Sigmoid colon (tissue), 7 donors: Measurements from ENCODE around the gene CAND1. TPM values are rescaled to one million over a fixed set of nuclear protein-coding genes. Genes with fewer than 3 reads are reported as not detected.

Experiments used
- DNase-seq: peaks from one replicate; pipeline ENCODE4 v3.0.0-alpha.2; 2019
- H3K27ac ChIP-seq, 4 donors: fragments of 200-600 bp; sonication (generic); one replicate each; pipeline ENCODE4 v1.5.1; 2016 to 2019; ENCODE audit warnings: mild to moderate bottlenecking in 1 of 4
- H3K27me3 ChIP-seq, 3 donors: fragments of 200-600 bp; sonication (generic); one replicate each; pipeline ENCODE4 v1.5.1; 2019; ENCODE audit warnings: mild to moderate bottlenecking in 1 of 3
- H3K36me3 ChIP-seq, 4 donors: fragments of 200-600 bp; sonication (generic); one replicate each; pipeline ENCODE4 v1.5.1; 2016 to 2019
- H3K4me1 ChIP-seq, 4 donors: fragments of 200-600 bp; sonication (generic); one replicate each; pipeline ENCODE4 v1.5.1; 2017 to 2019
- H3K4me3 ChIP-seq, 4 donors: fragments of 200-600 bp; sonication (generic); one replicate each; pipeline ENCODE4 v1.5.1; 2017 to 2019; ENCODE audit warnings: mild to moderate bottlenecking in 2 of 4, moderate library complexity in 1 of 4
- H3K9me3 ChIP-seq, 4 donors: fragments of 200-600 bp in 3 of 4; sonication (generic) in 3 of 4; one replicate each; pipeline versions ENCODE4 v1.5.1 to v1.6.1; 2013 to 2019
- CTCF ChIP-seq, 4 experiments: fragments of 450-650 bp in 3 of 4; fragments of 200-600 bp in 1 of 4; IDR thresholded peaks; one replicate each; pipeline ENCODE4 v1.5.1; 2016 to 2019; ENCODE audit warnings: antibody characterized with exemption in 4 of 4, mild to moderate bottlenecking in 3 of 4, moderate library complexity in 2 of 4
- EP300 ChIP-seq, 4 donors: sonication (generic); formaldehyde crosslinking; IDR thresholded peaks; one replicate each; pipeline ENCODE4 v1.6.1; 2017; ENCODE audit warnings: antibody characterized with exemption in 4 of 4
- POLR2A ChIP-seq, 2 donors: fragments of 450-650 bp; IDR thresholded peaks; one replicate each; pipeline ENCODE4 v1.6.1; 2016; ENCODE audit warnings: antibody characterized with exemption in 2 of 2, mild to moderate bottlenecking in 2 of 2, moderate library complexity in 2 of 2
- POLR2AphosphoS5 ChIP-seq, 4 donors: sonication (generic); formaldehyde crosslinking; IDR thresholded peaks; one replicate each; pipeline ENCODE4 v1.6.1; 2017; ENCODE audit warnings: antibody characterized with exemption in 4 of 4
- WGBS, 2 donors: extraction: QIAGEN DNeasy Blood & Tissue Kit; methylation state at CpG; one replicate each; pipeline ENCODE4 v1.1.7; 2013; 5-methylcytosine and 5-hydroxymethylcytosine counted together
- intact Hi-C: fragments of 100-400 bp; cut with DNase I; formaldehyde crosslinking; loops from one replicate; pipeline ENCODE4 v1.15.1; 2023
- polyA plus RNA-seq, 3 donors: library from polyadenylated mRNA; stranded (reverse); fragments of 200-250 nt; gene quantifications; one replicate each; pipeline ENCODE4 v1.2.3, GENCODE V29; 2013
- total RNA-seq, 4 donors: library from RNA; depleted of rRNA; stranded (reverse); fragments of >200 nt; gene quantifications; one replicate each; pipeline ENCODE4 v1.1.0, GENCODE V29; 2016
- donor health status: healthy with polysubstance abuse.
- donor health status: Bipolar disorder and iron deficiency.
- donor health status: healthy.

The CAND1 gene
- total and polyA plus RNA-seq, 7 donors, result 10.2 to 86.5 (median 63.0) TPM

GRCh38 chr12:67364228-67364627, 95.1 kb downstream of the CAND1 start:
- intact Hi-C loops, result no loop called here
- no peak for TF ChIP-seq POLR2AphosphoS5 (IDR thresholded peaks at IDR 0.05)
- TF ChIP-seq EP300 (IDR thresholded peaks at IDR 0.05), result no peak
- no peak for TF ChIP-seq CTCF (IDR thresholded peaks at IDR 0.05)

GRCh38 chr12:67365131-67365530, 96.0 kb downstream of the CAND1 start:
- no peaks in the 10 kb centered on the region for H3K27me3 ChIP-seq
- intact Hi-C loops, result no loop called here
- no peaks in the 10 kb centered on the region for H3K9me3 ChIP-seq
- DNase-seq, result no peak
- no peak overlapping the region for H3K27ac ChIP-seq
- no peaks in the 10 kb centered on the region for H3K36me3 ChIP-seq
- no peak overlapping the region for H3K4me3 ChIP-seq
- H3K4me1 ChIP-seq, result no peaks in the 10 kb centered on the region
- TF ChIP-seq POLR2A (IDR thresholded peaks at IDR 0.05) (no peak), POLR2AphosphoS5 (IDR thresholded peaks at IDR 0.05) (no peak), EP300 (IDR thresholded peaks at IDR 0.05) (no peak), CTCF (IDR thresholded peaks at IDR 0.05) (no peak)

More at GRCh38 chr12:67364228-67364627, 95.1 kb downstream of the CAND1 start:
- no peaks in the 10 kb centered on the region for H3K36me3 ChIP-seq
- no peak overlapping the region for H3K4me3 ChIP-seq
- H3K9me3 ChIP-seq, result no peaks in the 10 kb centered on the region
- H3K27me3 ChIP-seq, result no peaks in the 10 kb centered on the region
- no peak for DNase-seq
- H3K27ac ChIP-seq, result no peak overlapping the region
- H3K4me1 ChIP-seq, result no peaks in the 10 kb centered on the region

- Histone ChIP-seq H3K9me3 (no peaks in the 10 kb centered on the region), H3K27ac (no peak overlapping the region), H3K4me1 (no peaks in the 10 kb centered on the region), H3K36me3 (no peaks in the 10 kb centered on the region), H3K4me3 (no peak overlapping the region), H3K27me3 (no peaks in the 10 kb centered on the region)
- intact Hi-C loops, result no loop called here
- 84 to 88% methylated on average over 1 of the region's 1 CpG for WGBS, 2 donors
- no peak for DNase-seq
- TF ChIP-seq CTCF (IDR thresholded peaks at IDR 0.05), result no peak
- TF ChIP-seq POLR2A (IDR thresholded peaks at IDR 0.05), result no peak
- TF ChIP-seq POLR2AphosphoS5 (IDR thresholded peaks at IDR 0.05), result no peak
- no peak for TF ChIP-seq EP300 (IDR thresholded peaks at IDR 0.05)
These were observed 98.7 kb downstream of the CAND1 start for GRCh38 chr12:67367843-67368242.
